Aorta (tissue), 5 donors: ENCODE measurements around the gene STAG3. TPM values are rescaled to one million over a fixed set of nuclear protein-coding genes. Genes with fewer than 3 reads are reported as not detected.
"Not testable (repeated sequence)": the region's sequence is repeated elsewhere in the genome, so short reads cannot be mapped to it uniquely, and the experiment has no call there.

ENCODE experiments used
- ATAC-seq: fragments of 200-7000 bp; cut with Tn5 transposase; one replicate; pipeline ENCODE4 v1.9.1; 2022; ENCODE audit warnings: moderate library complexity; ENCODE audit not compliant: low FRiP score
- DNase-seq, 2 donors: peaks; one replicate each; pipeline ENCODE4 v3.0.0-alpha.2; 2020
- H3K27ac ChIP-seq, 2 donors: one replicate each; pipeline ENCODE4 v1.5.1; 2013; ENCODE audit warnings: low read length in 2 of 2, mild to moderate bottlenecking in 2 of 2, moderate library complexity in 2 of 2, control low read depth in 1 of 2, inconsistent platforms in 1 of 2, low read depth in 1 of 2
- H3K27me3 ChIP-seq, 2 donors: one replicate each; pipeline ENCODE4 v1.6.1; 2013; ENCODE audit warnings: control low read depth in 1 of 2, low read length in 1 of 2, mild to moderate bottlenecking in 1 of 2, moderate library complexity in 1 of 2; ENCODE audit not compliant: insufficient read depth in 2 of 2, control insufficient read depth in 1 of 2
- H3K36me3 ChIP-seq, 2 donors: one replicate each; pipeline ENCODE4 v1.6.1; 2013; ENCODE audit warnings: control low read depth in 1 of 2, low read length in 1 of 2, mild to moderate bottlenecking in 1 of 2; ENCODE audit not compliant: insufficient read depth in 2 of 2, control insufficient read depth in 1 of 2
- H3K4me1 ChIP-seq, 2 donors: one replicate each; pipeline ENCODE4 v1.6.1; 2013; ENCODE audit warnings: low read length in 2 of 2, control low read depth in 1 of 2, mild to moderate bottlenecking in 1 of 2, moderate library complexity in 1 of 2; ENCODE audit not compliant: insufficient read depth in 2 of 2, control insufficient read depth in 1 of 2
- H3K4me3 ChIP-seq, 2 donors: one replicate each; pipeline ENCODE4 v1.5.1; 2013; ENCODE audit warnings: low read length in 2 of 2, control low read depth in 1 of 2, mild to moderate bottlenecking in 1 of 2
- H3K9me3 ChIP-seq: one replicate; pipeline ENCODE4 v1.6.1; 2013; ENCODE audit warnings: mild to moderate bottlenecking, low read length; ENCODE audit not compliant: control insufficient read depth
- WGBS, 2 donors: extraction: QIAGEN DNeasy Blood & Tissue Kit; methylation state at CpG; one replicate each; pipeline ENCODE4 v1.1.7; 2013; 5-methylcytosine and 5-hydroxymethylcytosine counted together
- intact Hi-C, 2 donors: fragments of 100-400 bp; cut with DNase I; formaldehyde crosslinking; loops; one replicate each; pipeline versions ENCODE4 v1.14.2 to v1.15.0; 2022
- polyA plus RNA-seq, 2 donors: library from polyadenylated mRNA; stranded (reverse); fragments of 200-250 nt; gene quantifications; one replicate each; pipeline ENCODE4 v1.2.3, GENCODE V29; 2013
- total RNA-seq, 2 donors: library from RNA; stranded (reverse); fragmentation: NEBNext Ultra II Directional; extraction: Animal tissue kit (Norgen Biotek cat#: 25700); gene quantifications; one replicate each; pipeline ENCODE4 v1.2.1, GENCODE V29; 2021
- donor health status: healthy with polysubstance abuse.
- donor health status: Bipolar disorder and iron deficiency.
- donor health status: DM: no; HTN: no; CAD: no.
- donor health status: DM: no; HTN: no; CAD: no.
- donor health status: DM: yes; HTN: yes; CAD: no.

The STAG3 gene
- total and polyA plus RNA-seq, 4 donors = 0.13 to 1.7 (median 1.2) TPM

- H3K4me3 ChIP-seq, H3K9me3 ChIP-seq, H3K27ac ChIP-seq, ATAC-seq, H3K27me3 ChIP-seq, H3K36me3 ChIP-seq, H3K4me1 ChIP-seq: not testable (repeated sequence)
- peak in 1 of 2 donors; percentile 2 for DNase-seq
- WGBS, 2 donors = 87 to 90% methylated on average over 18 to 26 of the region's 27 CpGs
- intact Hi-C loops = loop anchor here (10.0 kb wide), 2 partner anchors 85 to 225 kb away; no protein-coding TSS in a partner anchor
These were observed 42.3 kb downstream of the STAG3 start, which contains the start of gene PVRIG for GRCh38 chr7:100219801-100220585. Gene PVRIG, plus strand, starts transcription at chr7:100219949. Its CDS starts 22 bp downstream, at chr7:100219971.

- ATAC-seq (no peak), DNase-seq (no peak)
- H3K4me3 ChIP-seq = no peak overlapping the region
- H3K27ac ChIP-seq = no peak overlapping the region
- no peaks in the 10 kb centered on the region for H3K36me3 ChIP-seq
- H3K27me3 ChIP-seq = no peaks in the 10 kb centered on the region
- H3K9me3 ChIP-seq = no peaks in the 10 kb centered on the region
- H3K4me1 ChIP-seq = no peaks in the 10 kb centered on the region
- WGBS, 2 donors = 84 to 88% methylated on average over 22 of the region's 22 CpGs
- intact Hi-C loops = no loop called here
These were observed 43.0 kb downstream of the STAG3 start for GRCh38 chr7:100220586-100221230.

- 85 to 88% methylated on average over 5 of the region's 5 CpGs for WGBS, 2 donors
- H3K27ac ChIP-seq = no peak overlapping the region
These were observed 43.6 kb downstream of the STAG3 start for GRCh38 chr7:100221231-100221718.

GRCh38 chr7:100221767-100222444, 44.2 kb downstream of the STAG3 start:
- H3K4me3 ChIP-seq = no peak overlapping the region
- DNase-seq (no peak), ATAC-seq (no peak)
- 86% methylated on average over 14 of the region's 14 CpGs for WGBS, 2 donors
- H3K4me1 ChIP-seq = no peaks in the 10 kb centered on the region
- H3K27me3 ChIP-seq = no peaks in the 10 kb centered on the region
- intact Hi-C loops = no loop called here
- no peaks in the 10 kb centered on the region for H3K36me3 ChIP-seq
- H3K9me3 ChIP-seq = no peaks in the 10 kb centered on the region
- H3K27ac ChIP-seq = no peak overlapping the region

More at GRCh38 chr7:100221231-100221718, 43.6 kb downstream of the STAG3 start:
- Histone ChIP-seq H3K36me3 (no peaks in the 10 kb centered on the region), H3K4me1 (no peaks in the 10 kb centered on the region), H3K27me3 (no peaks in the 10 kb centered on the region), H3K4me3 (no peak overlapping the region), H3K9me3 (no peaks in the 10 kb centered on the region)
- ATAC-seq (no peak), DNase-seq (peak in 1 of 2 donors; percentile 60)
- intact Hi-C loops = no loop called here

GRCh38 chr7:100222445-100223132, 44.9 kb downstream of the STAG3 start:
- H3K4me3 ChIP-seq = no peak overlapping the region
- intact Hi-C loops = no loop called here
- no peaks in the 10 kb centered on the region for H3K9me3 ChIP-seq
- no peak for ATAC-seq
- H3K27ac ChIP-seq = no peak overlapping the region
- DNase-seq = no peak
- H3K36me3 ChIP-seq = no peaks in the 10 kb centered on the region
- no peaks in the 10 kb centered on the region for H3K27me3 ChIP-seq
- no peaks in the 10 kb centered on the region for H3K4me1 ChIP-seq
- WGBS, 2 donors = 94% methylated on average over 12 to 13 of the region's 13 CpGs

GRCh38 chr7:100223376-100223927, 45.7 kb downstream of the STAG3 start:
- H3K4me1 ChIP-seq, H3K27ac ChIP-seq, H3K9me3 ChIP-seq, intact Hi-C loops, ATAC-seq, DNase-seq, H3K4me3 ChIP-seq, H3K27me3 ChIP-seq, H3K36me3 ChIP-seq: not testable (repeated sequence)
- WGBS, 2 donors = 94% methylated on average over 13 to 17 of the region's 17 CpGs

GRCh38 chr7:100224891-100225290, 47.2 kb downstream of the STAG3 start:
- H3K9me3 ChIP-seq, H3K27ac ChIP-seq, ATAC-seq, H3K27me3 ChIP-seq, intact Hi-C loops, H3K4me3 ChIP-seq, H3K4me1 ChIP-seq, DNase-seq, H3K36me3 ChIP-seq: not testable (repeated sequence)
- WGBS, 2 donors = 89 to 92% methylated on average over 6 of the region's 6 CpGs
